ENCODE results near the gene ZNF280C.

Gene ZNF280C

DNA sequence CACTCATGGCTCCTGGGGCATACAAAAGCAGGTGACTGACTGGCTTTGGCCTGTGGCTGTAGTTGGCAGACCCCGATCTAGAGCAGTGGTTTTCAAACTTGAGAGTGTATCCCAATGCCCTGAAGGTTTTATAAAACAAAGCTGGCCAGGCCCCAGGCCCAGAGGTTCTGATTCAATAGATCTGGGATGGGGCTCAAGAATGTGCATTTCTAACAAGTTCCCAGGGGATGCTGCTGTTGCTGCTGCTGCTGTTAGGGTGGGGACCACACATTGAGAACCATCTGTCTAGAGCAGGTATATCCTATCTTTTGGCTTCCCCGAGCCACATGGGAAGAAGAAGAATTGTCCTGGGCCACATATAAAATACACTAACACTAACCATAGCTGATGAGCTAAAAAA is 110.4 kb downstream of the ZNF280C start:
- intact Hi-C loops (cut with DNase I): no loop called here
- DNase-seq: no peak

DNA sequence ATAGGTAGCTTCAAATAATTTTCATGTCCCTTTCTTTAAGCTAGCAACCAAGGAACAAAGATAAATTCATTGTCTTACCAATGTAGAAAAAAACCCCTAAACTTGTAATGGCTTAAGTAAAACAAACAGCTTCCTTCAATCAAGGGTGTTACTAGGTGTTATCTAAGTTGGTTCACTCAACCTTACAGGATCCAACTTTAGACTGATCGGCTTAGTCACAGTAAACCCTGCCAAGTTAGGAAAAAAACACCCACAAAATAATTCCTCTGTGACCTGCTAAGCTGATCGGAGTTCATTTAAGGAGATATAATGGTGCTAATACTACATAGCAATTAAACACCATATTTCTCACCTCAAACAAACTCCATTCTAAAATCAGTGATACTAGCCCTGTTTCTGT is 113.1 kb downstream of the ZNF280C start:
- intact Hi-C loops (cut with DNase I): no loop called here
- no peak for DNase-seq

All from posterior cingulate gyrus (tissue), 11 donors.